ENCODE measurements around the gene METTL9.
"Not testable (repeated sequence)": the region's sequence is repeated elsewhere in the genome, so short reads cannot be mapped to it uniquely, and the experiment has no call there.

Gene METTL9

DNA sequence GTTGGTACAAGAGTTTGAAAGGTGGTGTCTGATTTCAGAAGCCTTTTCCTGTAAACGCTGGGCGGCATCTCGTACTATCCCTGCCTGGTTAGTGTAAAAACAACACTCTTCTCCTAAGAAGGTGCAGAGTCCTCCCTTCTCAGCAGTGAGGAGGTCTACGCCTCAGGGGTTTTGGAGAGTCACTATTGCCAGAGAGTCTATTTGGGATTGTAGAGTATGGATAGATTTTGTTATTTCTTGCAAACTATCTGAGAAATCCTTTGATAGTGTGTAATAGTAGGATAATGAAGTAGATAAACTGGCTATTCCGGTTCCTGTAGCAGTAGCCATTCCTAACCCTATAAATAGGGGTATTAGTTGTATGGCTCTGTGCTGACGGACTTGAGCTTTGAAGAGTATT lies 31.5 kb downstream of the METTL9 start:
- H4K20me1 ChIP-seq (ENCODE audit: insufficient read depth, low read length, poor library complexity, severe bottlenecking); H3K4me3 ChIP-seq (ENCODE audit: low read length, poor library complexity, severe bottlenecking); H2AFZ ChIP-seq (ENCODE audit: low read length); H3K27me3 ChIP-seq (ENCODE audit: insufficient read depth, low read length, poor library complexity, severe bottlenecking); H3K9me2 ChIP-seq (replicated peaks; ENCODE audit: low read depth, low read length); H3F3A ChIP-seq (ENCODE audit: low read depth); H3K9me3 ChIP-seq (ENCODE audit: insufficient read depth, low read depth, low read length); H3K4me2 ChIP-seq (ENCODE audit: low read depth, low read length, poor library complexity, severe bottlenecking); H3K9ac ChIP-seq (ENCODE audit: low read depth, low read length, poor library complexity, severe bottlenecking): not testable (repeated sequence)
- peaks cover 16% of the 10 kb centered on the region for H3K79me2 ChIP-seq (ENCODE audit: insufficient read depth, low read length)
- peaks cover 30% of the 10 kb centered on the region for H3K36me3 ChIP-seq (ENCODE audit: insufficient read depth, low read length)
- H3K4me1 ChIP-seq (ENCODE audit: insufficient read depth, low read length, poor library complexity, severe bottlenecking), result peaks cover 13% of the 10 kb centered on the region

DNA sequence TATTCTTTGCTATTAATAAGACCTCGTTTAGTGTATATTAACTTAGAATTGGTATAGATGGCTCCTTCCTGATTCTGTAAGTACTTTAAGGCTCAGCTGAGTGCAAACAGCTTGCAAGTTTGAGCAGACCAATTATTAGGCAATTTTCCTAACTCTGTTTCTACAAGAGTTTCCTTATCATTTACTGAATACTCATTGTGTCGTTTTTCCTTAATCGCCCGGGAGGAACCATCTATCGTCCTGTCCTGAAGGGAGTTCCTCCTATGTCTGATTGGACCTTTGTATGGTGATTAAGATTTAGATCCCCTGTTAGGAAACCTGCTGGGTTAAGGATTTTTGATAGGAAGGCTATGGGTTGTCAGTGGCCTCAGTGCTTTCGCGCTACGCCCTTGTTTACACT lies 32.0 kb downstream of the METTL9 start:
- H3K9me2 ChIP-seq (replicated peaks; ENCODE audit: low read depth, low read length); H3K4me1 ChIP-seq (ENCODE audit: insufficient read depth, low read length, poor library complexity, severe bottlenecking); H3K27me3 ChIP-seq (ENCODE audit: insufficient read depth, low read length, poor library complexity, severe bottlenecking); H2AFZ ChIP-seq (ENCODE audit: low read length); H4K20me1 ChIP-seq (ENCODE audit: insufficient read depth, low read length, poor library complexity, severe bottlenecking); H3K9me3 ChIP-seq (ENCODE audit: insufficient read depth, low read depth, low read length); H3F3A ChIP-seq (ENCODE audit: low read depth); H3K9ac ChIP-seq (ENCODE audit: low read depth, low read length, poor library complexity, severe bottlenecking); H3K4me2 ChIP-seq (ENCODE audit: low read depth, low read length, poor library complexity, severe bottlenecking); H3K4me3 ChIP-seq (ENCODE audit: low read length, poor library complexity, severe bottlenecking): not testable (repeated sequence)
- peaks cover 30% of the 10 kb centered on the region for H3K36me3 ChIP-seq (ENCODE audit: insufficient read depth, low read length)
- H3K79me2 ChIP-seq (ENCODE audit: insufficient read depth, low read length), result peaks cover 16% of the 10 kb centered on the region

DNA sequence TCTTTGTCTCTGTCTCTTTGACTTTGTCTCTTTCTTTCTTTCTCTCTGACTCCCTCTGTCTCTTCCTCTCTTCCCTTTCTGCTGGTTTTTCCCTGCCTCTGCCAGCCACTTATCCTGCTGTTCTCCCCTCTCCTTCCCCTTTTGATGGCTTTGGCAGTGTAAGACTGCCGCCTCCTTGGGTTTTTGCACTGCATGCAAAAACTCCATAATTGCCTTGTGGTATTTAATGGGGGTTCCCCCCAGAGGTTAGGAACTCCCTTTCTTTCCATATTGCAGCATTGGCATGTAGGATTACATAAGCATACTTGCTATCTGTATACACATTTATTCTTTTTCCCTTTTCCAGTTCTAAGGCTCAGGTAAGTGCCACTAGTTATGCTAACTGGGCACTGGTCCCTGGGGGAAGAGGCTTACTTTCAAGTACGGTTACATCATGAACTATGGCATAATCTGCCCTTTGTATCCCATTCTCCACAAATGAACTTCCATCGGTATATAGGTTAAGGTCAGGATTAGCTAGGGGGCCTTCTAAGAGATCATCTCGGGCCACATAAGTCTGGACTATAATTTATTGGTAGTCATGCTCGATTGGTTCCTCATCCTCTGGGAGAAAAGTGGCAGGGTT lies 32.7 kb downstream of the METTL9 start:
- H3K4me2 ChIP-seq (ENCODE audit: low read depth, low read length, poor library complexity, severe bottlenecking); H3K4me1 ChIP-seq (ENCODE audit: insufficient read depth, low read length, poor library complexity, severe bottlenecking); H3K9me3 ChIP-seq (ENCODE audit: insufficient read depth, low read depth, low read length); H3K27me3 ChIP-seq (ENCODE audit: insufficient read depth, low read length, poor library complexity, severe bottlenecking); H4K20me1 ChIP-seq (ENCODE audit: insufficient read depth, low read length, poor library complexity, severe bottlenecking); H2AFZ ChIP-seq (ENCODE audit: low read length); H3F3A ChIP-seq (ENCODE audit: low read depth); H3K9me2 ChIP-seq (replicated peaks; ENCODE audit: low read depth, low read length); H3K4me3 ChIP-seq (ENCODE audit: low read length, poor library complexity, severe bottlenecking); H3K9ac ChIP-seq (ENCODE audit: low read depth, low read length, poor library complexity, severe bottlenecking): not testable (repeated sequence)
- Histone ChIP-seq H3K36me3 (ENCODE audit: insufficient read depth, low read length) (peaks cover 30% of the 10 kb centered on the region), H3K79me2 (ENCODE audit: insufficient read depth, low read length) (peaks cover 16% of the 10 kb centered on the region)

DNA sequence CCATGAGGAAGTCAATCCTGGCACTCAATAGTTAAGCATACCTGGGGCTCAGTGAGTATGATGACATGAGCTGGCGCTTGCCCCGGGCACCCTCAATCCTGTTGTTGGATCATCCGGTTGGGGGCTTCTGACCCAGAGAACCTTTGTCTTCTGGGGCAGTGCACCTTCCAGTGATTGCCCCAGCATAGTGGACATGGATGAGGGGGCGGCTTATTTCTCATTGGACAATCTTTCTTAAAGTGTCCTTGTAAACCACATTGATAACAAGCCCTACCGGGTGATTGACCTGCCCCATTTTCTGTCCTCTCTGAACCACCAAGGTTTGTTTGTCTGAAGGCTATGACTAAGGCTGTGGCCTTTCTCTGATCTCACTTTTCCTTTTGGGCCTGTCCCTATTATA lies 34.8 kb downstream of the METTL9 start:
- H3K9me2 ChIP-seq (replicated peaks; ENCODE audit: low read depth, low read length), result no peaks in the 10 kb centered on the region
- no peak overlapping the region for H3K4me3 ChIP-seq (ENCODE audit: low read length, poor library complexity, severe bottlenecking)
- peaks cover under 1% of the 10 kb centered on the region for H4K20me1 ChIP-seq (ENCODE audit: insufficient read depth, low read length, poor library complexity, severe bottlenecking)
- H3K79me2 ChIP-seq (ENCODE audit: insufficient read depth, low read length), result peaks cover 3% of the 10 kb centered on the region; the same call in 1 of the 2 replicates
- no peaks in the 10 kb centered on the region for H3F3A ChIP-seq (ENCODE audit: low read depth)
- H3K4me2 ChIP-seq (ENCODE audit: low read depth, low read length, poor library complexity, severe bottlenecking), result no peak overlapping the region
- no peaks in the 10 kb centered on the region for H3K9me3 ChIP-seq (ENCODE audit: insufficient read depth, low read depth, low read length)
- TF ChIP-seq, protein P1, sequence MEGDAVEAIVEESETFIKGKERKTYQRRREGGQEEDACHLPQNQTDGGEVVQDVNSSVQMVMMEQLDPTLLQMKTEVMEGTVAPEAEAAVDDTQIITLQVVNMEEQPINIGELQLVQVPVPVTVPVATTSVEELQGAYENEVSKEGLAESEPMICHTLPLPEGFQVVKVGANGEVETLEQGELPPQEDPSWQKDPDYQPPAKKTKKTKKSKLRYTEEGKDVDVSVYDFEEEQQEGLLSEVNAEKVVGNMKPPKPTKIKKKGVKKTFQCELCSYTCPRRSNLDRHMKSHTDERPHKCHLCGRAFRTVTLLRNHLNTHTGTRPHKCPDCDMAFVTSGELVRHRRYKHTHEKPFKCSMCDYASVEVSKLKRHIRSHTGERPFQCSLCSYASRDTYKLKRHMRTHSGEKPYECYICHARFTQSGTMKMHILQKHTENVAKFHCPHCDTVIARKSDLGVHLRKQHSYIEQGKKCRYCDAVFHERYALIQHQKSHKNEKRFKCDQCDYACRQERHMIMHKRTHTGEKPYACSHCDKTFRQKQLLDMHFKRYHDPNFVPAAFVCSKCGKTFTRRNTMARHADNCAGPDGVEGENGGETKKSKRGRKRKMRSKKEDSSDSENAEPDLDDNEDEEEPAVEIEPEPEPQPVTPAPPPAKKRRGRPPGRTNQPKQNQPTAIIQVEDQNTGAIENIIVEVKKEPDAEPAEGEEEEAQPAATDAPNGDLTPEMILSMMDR (conservative IDR thresholded peaks at IDR 0.05; ENCODE audit: low read length), result no peak
- TF ChIP-seq EZH2phosphoT487 (IDR thresholded peaks at IDR 0.05; ENCODE audit: borderline replicate concordance), result no peak
- H3K9ac ChIP-seq (ENCODE audit: low read depth, low read length, poor library complexity, severe bottlenecking), result no peak overlapping the region
- peaks cover 8% of the 10 kb centered on the region for H3K4me1 ChIP-seq (ENCODE audit: insufficient read depth, low read length, poor library complexity, severe bottlenecking)
- H3K27me3 ChIP-seq (ENCODE audit: insufficient read depth, low read length, poor library complexity, severe bottlenecking), result no peaks in the 10 kb centered on the region
- H3K36me3 ChIP-seq (ENCODE audit: insufficient read depth, low read length), result peaks cover 17% of the 10 kb centered on the region
- H2AFZ ChIP-seq (ENCODE audit: low read length), result no peak overlapping the region

DNA sequence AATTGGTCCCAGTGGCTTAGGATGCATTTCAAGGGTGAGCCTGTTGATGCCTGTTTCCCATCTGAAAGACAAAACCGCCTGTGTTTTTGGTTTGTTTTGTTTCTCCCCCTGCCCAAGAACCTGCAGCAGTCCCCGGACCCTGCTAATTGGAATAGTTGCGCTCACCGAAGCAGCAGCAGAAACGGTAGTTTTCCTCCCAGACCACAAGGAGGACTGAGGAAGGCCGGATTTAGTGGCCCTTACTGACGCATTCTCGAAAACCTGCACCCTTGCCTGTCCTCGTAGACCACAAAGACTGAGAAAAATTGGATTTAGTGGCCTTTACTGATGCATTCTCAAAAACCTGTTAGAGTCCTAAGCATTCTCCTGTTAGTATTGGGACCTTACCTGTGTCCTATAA lies 36.3 kb downstream of the METTL9 start:
- H3K4me3 ChIP-seq (ENCODE audit: low read length, poor library complexity, severe bottlenecking); H3K4me2 ChIP-seq (ENCODE audit: low read depth, low read length, poor library complexity, severe bottlenecking); H3K27me3 ChIP-seq (ENCODE audit: insufficient read depth, low read length, poor library complexity, severe bottlenecking); H4K20me1 ChIP-seq (ENCODE audit: insufficient read depth, low read length, poor library complexity, severe bottlenecking); H2AFZ ChIP-seq (ENCODE audit: low read length); H3K9me2 ChIP-seq (replicated peaks; ENCODE audit: low read depth, low read length); H3K9ac ChIP-seq (ENCODE audit: low read depth, low read length, poor library complexity, severe bottlenecking); H3K9me3 ChIP-seq (ENCODE audit: insufficient read depth, low read depth, low read length); H3K79me2 ChIP-seq (ENCODE audit: insufficient read depth, low read length); H3F3A ChIP-seq (ENCODE audit: low read depth); H3K4me1 ChIP-seq (ENCODE audit: insufficient read depth, low read length, poor library complexity, severe bottlenecking); H3K36me3 ChIP-seq (ENCODE audit: insufficient read depth, low read length): not testable (repeated sequence)

Data from Loucy (cell line).